ENCODE measurements around the gene OCEL1.

DNA sequence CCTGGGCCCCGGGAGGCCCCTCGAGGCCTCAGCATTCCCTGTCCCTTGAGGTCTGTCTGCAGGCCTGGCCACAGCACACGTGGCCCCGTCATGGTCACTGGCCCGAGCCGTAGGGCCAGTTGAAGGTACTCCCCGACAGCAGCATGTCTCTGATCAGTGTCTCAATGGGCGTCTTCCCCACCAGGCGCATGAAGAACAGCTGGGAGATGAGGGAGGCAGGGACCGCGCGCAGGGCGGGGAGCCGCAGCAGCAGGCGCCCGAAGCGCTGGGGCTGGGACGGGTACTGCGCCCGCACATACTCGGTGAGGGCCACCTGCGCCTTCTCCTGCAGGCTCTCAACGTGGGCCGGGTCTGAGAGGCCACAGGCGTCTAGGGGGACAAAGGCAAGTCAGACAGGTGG is 6.2 kb downstream of the OCEL1 start:
- no peak for TF ChIP-seq YY1 (IDR thresholded peaks at IDR 0.05; ENCODE audit: insufficient read depth, insufficient read length)
- TF ChIP-seq ZNF274 (IDR thresholded peaks at IDR 0.05; ENCODE audit: low read depth, low read length): no peak
